Measurements from ENCODE around the gene C3orf20.

GRCh38 chr3:14680716-14681115, 5.8 kb downstream of the C3orf20 start:
- TF ChIP-seq POLR2A (IDR thresholded peaks at IDR 0.05) = no peak
- TF ChIP-seq CTCF (IDR thresholded peaks at IDR 0.05) = no peak

Data from heart left ventricle (tissue), 13 donors.